Transverse colon (tissue), 4 donors: ENCODE data around the gene PFN3. TPM values are rescaled to one million over a fixed set of nuclear protein-coding genes. Genes with fewer than 3 reads are reported as not detected.
"Not testable (repeated sequence)": the region's sequence is repeated elsewhere in the genome, so short reads cannot be mapped to it uniquely, and the experiment has no call there.

Experiments used
- DNase-seq: peaks from one replicate; pipeline ENCODE4 v3.0.0-alpha.2; 2019
- H3K27ac ChIP-seq, 4 donors: fragments of 200-600 bp; sonication (generic); 2 replicates each; pipeline ENCODE4 v1.5.1; 2016 to 2018; ENCODE audit warnings: inconsistent platforms in 4 of 4
- H3K27me3 ChIP-seq: fragments of 200-600 bp; sonication (generic); 2 replicates; pipeline ENCODE4 v1.5.1; 2017; ENCODE audit warnings: inconsistent platforms
- H3K36me3 ChIP-seq, 4 donors: fragments of 200-600 bp; sonication (generic); 2 replicates each; pipeline ENCODE4 v1.5.1; 2017 to 2019; ENCODE audit warnings: inconsistent platforms in 4 of 4
- H3K4me1 ChIP-seq, 4 donors: fragments of 200-600 bp; sonication (generic); 2 replicates each; pipeline ENCODE4 v1.5.1; 2017 to 2020; ENCODE audit warnings: inconsistent platforms in 4 of 4
- H3K4me3 ChIP-seq, 4 donors: fragments of 200-600 bp; sonication (generic); 1 replicate in 1 of 4; 2 replicates in 3 of 4; pipeline versions ENCODE4 v1.5.1 to v1.6.1; 2017 to 2019; ENCODE audit warnings: inconsistent platforms in 4 of 4
- H3K9me3 ChIP-seq, 2 donors: fragments of 200-600 bp; sonication (generic); 2 replicates each; pipeline ENCODE4 v1.5.1; 2017 to 2019; ENCODE audit warnings: inconsistent platforms in 2 of 2
- CTCF ChIP-seq, 5 experiments: fragments of 200-600 bp in 3 of 5; fragments of 450-650 bp in 2 of 5; sonication (generic) in 3 of 5; IDR thresholded peaks; 1 replicate in 2 of 5; 2 replicates in 3 of 5; pipeline ENCODE4 v1.5.1; 2016 to 2017; ENCODE audit warnings: antibody characterized with exemption in 5 of 5, inconsistent platforms in 3 of 5, mild to moderate bottlenecking in 2 of 5, moderate library complexity in 1 of 5
- EP300 ChIP-seq: sonication (generic); formaldehyde crosslinking; IDR thresholded peaks from one replicate; pipeline ENCODE4 v1.6.1; 2017; ENCODE audit warnings: antibody characterized with exemption, low read depth
- POLR2A ChIP-seq: fragments of 450-650 bp; IDR thresholded peaks from one replicate; pipeline ENCODE4 v1.6.1; 2016; ENCODE audit warnings: antibody characterized with exemption, mild to moderate bottlenecking, moderate library complexity
- POLR2AphosphoS5 ChIP-seq, 3 donors: sonication (generic); formaldehyde crosslinking; IDR thresholded peaks; one replicate each; pipeline ENCODE4 v1.6.1; 2016; ENCODE audit warnings: antibody characterized with exemption in 3 of 3
- WGBS, 2 donors: methylation state at CpG; one replicate each; pipeline ENCODE4 v1.1.5; 2018; ENCODE audit warnings: low coverage in 1 of 2; 5-methylcytosine and 5-hydroxymethylcytosine counted together
- in situ Hi-C, 4 donors: fragments of 200-750 bp; cut with MboI; loops; one replicate each; pipeline versions ENCODE4 v1.15.0 to v1.15.1; 2017; ENCODE audit warnings: low sequenced_read_pairs in 3 of 4, low pct_ligation_motif_present in 1 of 4, low pct_unique_long_range_greater_than_20kb in 1 of 4
- intact Hi-C: fragments of 100-400 bp; cut with DNase I; formaldehyde crosslinking; loops from one replicate; pipeline ENCODE4 v1.15.1; 2023; ENCODE audit warnings: low total_unique reads
- total RNA-seq, 4 donors: library from RNA; depleted of rRNA; stranded (reverse); fragments of >200 nt; gene quantifications; one replicate each; pipeline ENCODE4 v1.1.0, GENCODE V29; 2016

The PFN3 gene
- total RNA-seq, 4 donors from 2014 or later = not detected

- DNase-seq = peak; percentile 81
- in situ Hi-C loops = no loop called here
Measured at GRCh38 chr5:177362610-177363507, 37.6 kb downstream of the PFN3 start.

DNA sequence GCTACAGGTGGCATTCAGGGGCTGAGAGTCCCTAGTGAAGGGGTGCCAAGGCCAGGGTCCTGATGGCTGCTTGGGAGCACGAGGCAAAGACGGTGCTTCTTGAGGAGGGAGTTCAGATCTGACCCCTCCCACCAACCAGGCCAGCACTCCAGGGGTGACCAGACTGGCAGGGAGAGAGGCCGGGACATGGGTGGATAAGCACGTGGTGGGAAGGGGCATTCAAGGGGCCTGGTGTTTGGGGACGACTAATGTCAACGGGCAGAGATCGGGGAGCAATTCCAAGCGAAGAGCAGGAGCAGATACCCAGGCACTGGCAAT, 38.2 kb downstream of the PFN3 start:
- Histone ChIP-seq H3K4me1 (peaks cover 24 to 66% (median 44%) of the 10 kb centered on the region in 4 donors), H3K27ac (peak overlapping the region; percentile 66 to 83 (median 76)), H3K4me3 (no peak overlapping the region), H3K36me3 (no peaks in the 10 kb centered on the region), H3K27me3 (no peaks in the 10 kb centered on the region), H3K9me3 (no peaks in the 10 kb centered on the region)
- TF ChIP-seq POLR2A = no peak
- no peak for TF ChIP-seq EP300
- TF ChIP-seq POLR2AphosphoS5 (IDR thresholded peaks at IDR 0.05) = no peak
- no peak for TF ChIP-seq CTCF (IDR thresholded peaks at IDR 0.05)
- intact Hi-C loops (no loop called here), in situ Hi-C loops (no loop called here)
- DNase-seq = no peak
- WGBS, 2 donors = 52 to 60% methylated on average over 6 to 8 of the region's 8 CpGs

More at GRCh38 chr5:177362610-177363507, 37.6 kb downstream of the PFN3 start:
- Histone ChIP-seq H3K4me1 (peaks cover 27 to 66% (median 44%) of the 10 kb centered on the region in 4 donors), H3K27ac (peak overlapping the region; percentile 66 to 83 (median 76)), H3K9me3 (no peaks in the 10 kb centered on the region), H3K4me3 (peak overlapping the region; percentile 23 to 64 (median 52)), H3K27me3 (no peaks in the 10 kb centered on the region), H3K36me3 (no peaks in the 10 kb centered on the region)
- intact Hi-C loops = no loop called here
- TF ChIP-seq EP300 (no peak), CTCF (IDR thresholded peaks at IDR 0.05) (no peak)
- 8 to 40% methylated on average over 6 to 43 of the region's 59 CpGs for WGBS, 2 donors

DNA sequence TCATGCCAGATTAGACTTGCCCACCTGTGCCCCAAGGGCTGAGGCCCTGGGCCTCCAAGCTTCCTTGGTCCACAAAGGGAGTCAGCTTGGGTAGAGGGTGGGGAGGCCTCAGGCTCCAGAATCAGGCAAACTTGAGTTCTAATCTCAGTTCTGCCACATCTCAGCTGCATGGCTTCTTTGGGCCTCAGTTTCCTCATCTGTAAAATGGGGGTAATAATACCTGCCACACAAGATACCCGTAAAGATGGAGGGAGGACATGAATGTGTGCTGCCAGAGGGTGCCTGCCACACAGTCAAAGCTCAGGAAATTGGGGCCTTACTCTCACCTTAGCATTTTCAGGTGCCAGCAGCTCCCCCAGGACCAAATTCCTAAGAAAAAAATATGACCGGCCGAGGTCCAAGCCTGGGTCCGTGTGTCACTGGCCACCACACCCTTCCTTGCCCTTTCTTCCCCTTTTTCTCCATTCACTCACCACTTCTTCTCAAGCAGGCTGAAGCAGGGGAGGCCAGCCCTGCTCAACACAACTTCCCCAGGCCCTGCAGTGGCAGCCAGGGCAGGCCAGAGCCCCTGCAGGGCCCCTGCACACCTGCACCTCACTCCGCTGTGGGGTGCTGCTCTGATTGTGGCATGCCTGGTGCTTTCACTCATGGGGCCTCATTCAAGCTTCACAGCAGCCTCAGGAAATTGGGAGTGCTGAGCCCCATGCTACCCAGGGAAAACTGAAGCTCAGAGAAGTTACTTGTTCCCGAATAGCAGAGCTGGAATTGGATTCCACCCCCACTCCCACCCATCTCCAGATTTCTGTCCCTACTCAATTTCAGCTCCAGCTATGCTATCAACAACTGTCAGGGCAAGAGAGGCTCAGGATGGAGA, 38.8 kb downstream of the PFN3 start:
- no peak for TF ChIP-seq EP300
- no peak for TF ChIP-seq POLR2A
- TF ChIP-seq POLR2AphosphoS5 (IDR thresholded peaks at IDR 0.05) = no peak
- TF ChIP-seq CTCF (IDR thresholded peaks at IDR 0.05) = no peak
- peaks cover 27 to 67% (median 42%) of the 10 kb centered on the region in 4 donors for H3K4me1 ChIP-seq
- H3K27ac ChIP-seq = peak overlapping the region; percentile 66 to 83 (median 76)
- in situ Hi-C loops = no loop called here
- intact Hi-C loops = no loop called here
- no peaks in the 10 kb centered on the region for H3K27me3 ChIP-seq
- H3K36me3 ChIP-seq = no peaks in the 10 kb centered on the region
- H3K9me3 ChIP-seq = no peaks in the 10 kb centered on the region
- DNase-seq = no peak
- H3K4me3 ChIP-seq = no peak overlapping the region
- 65% methylated on average over 6 of the region's 6 CpGs; no CpG with 5 or more reads in 1 of the 2 donors for WGBS, 2 donors

DNA sequence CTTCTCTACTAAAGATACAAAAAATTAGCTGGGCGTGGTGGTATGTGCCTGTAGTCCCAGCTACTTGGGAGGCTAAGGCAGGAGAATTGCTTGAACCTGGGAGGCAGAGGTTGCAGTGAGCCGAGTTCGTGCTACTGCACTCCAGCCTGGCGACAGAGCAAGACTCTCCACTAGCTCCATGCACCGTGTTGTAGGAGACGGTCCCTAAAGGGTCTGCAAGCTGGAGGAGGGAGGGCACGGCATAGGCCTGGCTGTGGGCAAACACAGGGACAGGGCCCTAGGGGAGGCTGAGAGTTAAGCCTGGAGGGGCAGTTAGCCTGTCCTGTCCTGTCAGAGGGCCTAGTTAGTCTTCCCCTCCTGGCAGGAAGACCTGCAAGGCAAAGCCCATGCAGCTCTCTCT, 39.7 kb downstream of the PFN3 start:
- H3K9me3 ChIP-seq, H3K36me3 ChIP-seq, H3K27ac ChIP-seq, in situ Hi-C loops, H3K4me3 ChIP-seq, H3K27me3 ChIP-seq, intact Hi-C loops, DNase-seq: not testable (repeated sequence)
- 85% methylated on average over 7 of the region's 7 CpGs; no CpG with 5 or more reads in 1 of the 2 donors for WGBS, 2 donors
- H3K4me1 ChIP-seq = peaks cover 18 to 58% (median 33%) of the 10 kb centered on the region in 4 donors
